ENCODE measurements around the gene MS4A14.

GRCh38 chr11:60371854-60372253 lies 24.4 kb upstream of the MS4A14 start:
- TF ChIP-seq EZH2 (IDR thresholded peaks at IDR 0.05) (no peak), POLR2AphosphoS5 (IDR thresholded peaks at IDR 0.05; ENCODE audit: borderline replicate concordance, low read depth, low read length) (no peak)

All from SK-N-MC (cell line).